GM18505 (cell line): ENCODE measurements around the gene COX17.

Experiments
- ATAC-seq: cut with Tn5 transposase; IDR thresholded peaks from one replicate; pipeline ENCODE4 v1.9.1; 2021; ENCODE audit not compliant: unreplicated experiment
- POLR2A ChIP-seq: IDR thresholded peaks from 4 replicates; pipeline ENCODE4 v1.6.1; 2011; ENCODE audit warnings: borderline replicate concordance; ENCODE audit not compliant: insufficient read depth, insufficient read length; ENCODE audit errors: extremely low read depth

The COX17 gene

GRCh38 chr3:119644481-119644880 lies 32.7 kb downstream of the COX17 start:
- TF ChIP-seq POLR2A = no peak
- no peak for ATAC-seq

GRCh38 chr3:119643528-119643927 lies 33.7 kb downstream of the COX17 start:
- no peak for TF ChIP-seq POLR2A
- ATAC-seq = no peak

- TF ChIP-seq POLR2A = no peak
- ATAC-seq = no peak
Measured at GRCh38 chr3:119642746-119643473, 34.3 kb downstream of the COX17 start.

- no peak for ATAC-seq
- TF ChIP-seq POLR2A = no peak
Measured at GRCh38 chr3:119641416-119641815, 35.8 kb downstream of the COX17 start.

GRCh38 chr3:119639494-119640350 lies 37.5 kb downstream of the COX17 start:
- no peak for ATAC-seq
- no peak for TF ChIP-seq POLR2A

- TF ChIP-seq POLR2A = no peak
Measured at GRCh38 chr3:119637679-119638477, 39.3 kb downstream of the COX17 start.

GRCh38 chr3:119636891-119637611 lies 40.2 kb downstream of the COX17 start:
- ATAC-seq = no peak
- no peak for TF ChIP-seq POLR2A

More at GRCh38 chr3:119637679-119638477, 39.3 kb downstream of the COX17 start:
- peak; percentile 42 for ATAC-seq

GRCh38 chr3:119636249-119636648 lies 41.0 kb downstream of the COX17 start:
- no peak for ATAC-seq
- TF ChIP-seq POLR2A = no peak

GRCh38 chr3:119635719-119636118 lies 41.5 kb downstream of the COX17 start:
- no peak for ATAC-seq

GRCh38 chr3:119632829-119633228 lies 44.4 kb downstream of the COX17 start:
- TF ChIP-seq POLR2A = no peak
- ATAC-seq = no peak

More at GRCh38 chr3:119635719-119636118, 41.5 kb downstream of the COX17 start:
- TF ChIP-seq POLR2A = no peak

- ATAC-seq = no peak
- TF ChIP-seq POLR2A = no peak
Measured at GRCh38 chr3:119632216-119632615, 45.0 kb downstream of the COX17 start.

GRCh38 chr3:119631516-119631915 lies 45.7 kb downstream of the COX17 start:
- no peak for ATAC-seq

More at GRCh38 chr3:119631516-119631915, 45.7 kb downstream of the COX17 start:
- no peak for TF ChIP-seq POLR2A
